Measurements from ENCODE around the gene SPG21. TPM values are rescaled to one million over a fixed set of nuclear protein-coding genes. Genes with fewer than 3 reads are reported as not detected.

SPG21 gene
- total RNA-seq, 4 donors from 2014 or later: 83.5 to 96.7 (median 90.8) TPM

DNA sequence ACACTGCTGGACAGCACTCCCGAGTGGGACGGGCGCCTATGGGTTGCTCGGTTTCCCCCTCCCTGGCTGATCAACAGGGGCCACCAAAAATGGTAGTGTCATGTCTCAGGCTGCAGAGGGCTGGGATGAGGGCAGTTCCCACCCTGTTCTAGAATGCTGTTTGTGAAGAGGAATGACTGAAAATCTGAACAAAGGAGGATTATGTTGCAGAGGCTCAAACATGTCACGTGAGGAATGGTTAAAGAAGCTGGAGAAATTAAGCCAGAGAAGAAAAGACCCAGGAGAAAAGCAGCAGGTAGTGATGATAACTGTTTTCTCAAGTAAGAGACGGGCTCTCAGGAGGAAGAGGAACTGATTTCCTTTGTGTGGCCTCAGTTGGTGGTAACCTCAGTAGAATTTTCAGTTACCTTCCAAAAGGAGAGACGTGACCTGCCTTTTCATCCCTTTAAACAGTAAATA lies 10.4 kb downstream of the SPG21 start:
- DNase-seq (ENCODE audit: extremely low spot score): no peak
- peaks cover 29 to 71% (median 65%) of the 10 kb centered on the region in 4 donors for H3K36me3 ChIP-seq
- no peaks in the 10 kb centered on the region for H3K9me3 ChIP-seq
- TF ChIP-seq POLR2AphosphoS5 (IDR thresholded peaks at IDR 0.05) (no peak), POLR2A (IDR thresholded peaks at IDR 0.05; ENCODE audit: low read depth) (no peak), EP300 (IDR thresholded peaks at IDR 0.05) (no peak)
- TF ChIP-seq, protein P1, sequence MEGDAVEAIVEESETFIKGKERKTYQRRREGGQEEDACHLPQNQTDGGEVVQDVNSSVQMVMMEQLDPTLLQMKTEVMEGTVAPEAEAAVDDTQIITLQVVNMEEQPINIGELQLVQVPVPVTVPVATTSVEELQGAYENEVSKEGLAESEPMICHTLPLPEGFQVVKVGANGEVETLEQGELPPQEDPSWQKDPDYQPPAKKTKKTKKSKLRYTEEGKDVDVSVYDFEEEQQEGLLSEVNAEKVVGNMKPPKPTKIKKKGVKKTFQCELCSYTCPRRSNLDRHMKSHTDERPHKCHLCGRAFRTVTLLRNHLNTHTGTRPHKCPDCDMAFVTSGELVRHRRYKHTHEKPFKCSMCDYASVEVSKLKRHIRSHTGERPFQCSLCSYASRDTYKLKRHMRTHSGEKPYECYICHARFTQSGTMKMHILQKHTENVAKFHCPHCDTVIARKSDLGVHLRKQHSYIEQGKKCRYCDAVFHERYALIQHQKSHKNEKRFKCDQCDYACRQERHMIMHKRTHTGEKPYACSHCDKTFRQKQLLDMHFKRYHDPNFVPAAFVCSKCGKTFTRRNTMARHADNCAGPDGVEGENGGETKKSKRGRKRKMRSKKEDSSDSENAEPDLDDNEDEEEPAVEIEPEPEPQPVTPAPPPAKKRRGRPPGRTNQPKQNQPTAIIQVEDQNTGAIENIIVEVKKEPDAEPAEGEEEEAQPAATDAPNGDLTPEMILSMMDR (IDR thresholded peaks at IDR 0.05): no peak
- peaks cover 4 to 13% (median 7%) of the 10 kb centered on the region in 4 donors for H3K4me1 ChIP-seq
- 81% methylated on average over 7 of the region's 7 CpGs for WGBS
- intact Hi-C loops (cut with DNase I): no loop called here
- H3K4me3 ChIP-seq: no peak overlapping the region
- H3K27me3 ChIP-seq: no peaks in the 10 kb centered on the region
- no peak overlapping the region for H3K27ac ChIP-seq (replicated peaks in 1 of 4)

DNA sequence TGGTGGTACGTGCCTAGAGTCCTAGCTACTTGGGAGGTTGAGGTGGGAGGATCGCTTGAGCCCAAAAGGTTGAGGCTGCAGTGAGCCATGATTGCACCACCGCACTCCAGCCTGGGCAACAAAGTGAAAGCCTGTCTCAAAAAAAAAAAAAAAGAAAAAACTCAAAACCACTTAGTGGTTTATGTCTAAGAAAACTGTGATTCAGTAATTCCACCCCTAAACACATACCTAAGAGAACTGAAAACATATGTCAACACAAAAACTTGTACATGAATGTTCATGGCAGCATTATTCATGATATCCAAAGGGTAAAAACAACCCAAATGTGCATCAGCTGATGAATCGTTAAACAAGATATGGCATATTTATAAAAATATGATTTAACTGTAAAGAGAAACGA lies 14.3 kb downstream of the SPG21 start:
- intact Hi-C loops (cut with DNase I): no loop called here
- Histone ChIP-seq H3K4me1 (no peaks in the 10 kb centered on the region), H3K9me3 (no peaks in the 10 kb centered on the region), H3K4me3 (no peak overlapping the region), H3K27ac (replicated peaks in 1 of 4) (no peak overlapping the region), H3K36me3 (peaks cover 61 to 100% (median 88%) of the 10 kb centered on the region in 4 donors), H3K27me3 (no peaks in the 10 kb centered on the region)
- WGBS: 81% methylated on average over 5 of the region's 5 CpGs
- no peak for TF ChIP-seq EP300 (IDR thresholded peaks at IDR 0.05)
- no peak for DNase-seq (ENCODE audit: extremely low spot score)

DNA sequence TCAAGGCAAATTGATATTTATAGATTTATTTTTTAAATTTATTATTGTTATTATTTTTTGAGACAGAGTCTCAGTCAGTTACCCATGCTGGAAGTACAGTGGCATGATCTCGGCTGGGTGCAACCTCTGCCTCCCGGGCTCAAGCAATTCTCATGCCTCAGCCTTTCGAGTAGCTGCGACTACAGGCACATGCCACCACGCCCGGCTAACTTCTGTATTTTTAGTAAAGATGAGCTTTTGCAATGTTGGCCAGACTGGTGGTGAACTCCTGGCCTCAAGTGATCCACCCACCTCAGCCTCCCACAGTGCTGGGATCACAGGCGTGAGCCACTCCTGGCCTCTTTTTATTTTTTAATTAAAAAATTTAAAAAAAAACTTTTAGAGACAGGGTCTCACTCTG lies 19.0 kb downstream of the SPG21 start:
- no peaks in the 10 kb centered on the region for H3K9me3 ChIP-seq

DNA sequence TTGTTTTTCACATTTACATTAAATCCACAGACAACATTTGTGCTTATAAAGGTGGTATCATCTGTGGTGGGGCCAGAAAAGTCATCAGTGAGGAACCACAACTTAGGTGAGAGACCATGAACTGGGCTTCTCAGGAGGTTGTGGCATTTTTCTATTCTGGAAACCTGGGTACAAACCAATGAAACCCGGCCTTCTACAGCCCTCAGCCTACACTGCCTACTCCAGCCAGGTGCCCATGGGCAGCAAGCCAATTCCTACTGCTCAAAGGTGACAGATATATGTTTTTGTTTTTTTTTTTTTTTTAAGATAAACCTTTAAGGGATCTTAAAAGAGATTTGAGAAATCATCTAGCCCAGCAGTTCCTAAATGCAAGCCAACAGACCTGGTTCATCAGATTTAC lies 20.3 kb downstream of the SPG21 start:
- intact Hi-C loops (cut with DNase I): no loop called here
- DNase-seq (ENCODE audit: extremely low spot score): no peak
- H3K36me3 ChIP-seq: peaks cover 71 to 95% (median 84%) of the 10 kb centered on the region in 4 donors
- H3K27me3 ChIP-seq: no peaks in the 10 kb centered on the region
- WGBS: 86% methylated on average over 1 of the region's 1 CpG
- no peaks in the 10 kb centered on the region for H3K4me1 ChIP-seq
- no peaks in the 10 kb centered on the region for H3K9me3 ChIP-seq
- no peak for TF ChIP-seq EP300 (IDR thresholded peaks at IDR 0.05)
- TF ChIP-seq POLR2AphosphoS5 (IDR thresholded peaks at IDR 0.05): no peak
- TF ChIP-seq POLR2A (IDR thresholded peaks at IDR 0.05; ENCODE audit: low read depth): no peak
- TF ChIP-seq, protein P1 (IDR thresholded peaks at IDR 0.05): no peak
- no peak overlapping the region for H3K4me3 ChIP-seq
- H3K27ac ChIP-seq (replicated peaks in 1 of 4): no peak overlapping the region

More for the DNA sequence above, 19.0 kb downstream of the SPG21 start:
- DNase-seq (ENCODE audit: extremely low spot score): no peak
- Histone ChIP-seq H3K27ac (replicated peaks in 1 of 4) (no peak overlapping the region), H3K27me3 (no peaks in the 10 kb centered on the region), H3K36me3 (peaks cover 66 to 95% (median 82%) of the 10 kb centered on the region in 4 donors), H3K4me3 (no peak overlapping the region), H3K4me1 (no peaks in the 10 kb centered on the region)
- no peak for TF ChIP-seq POLR2A (IDR thresholded peaks at IDR 0.05; ENCODE audit: low read depth)
- TF ChIP-seq, protein P1 (IDR thresholded peaks at IDR 0.05): no peak
- no peak for TF ChIP-seq EP300 (IDR thresholded peaks at IDR 0.05)
- TF ChIP-seq POLR2AphosphoS5 (IDR thresholded peaks at IDR 0.05): no peak
- intact Hi-C loops (cut with DNase I): no loop called here
- WGBS: 84% methylated on average over 7 of the region's 7 CpGs

DNA sequence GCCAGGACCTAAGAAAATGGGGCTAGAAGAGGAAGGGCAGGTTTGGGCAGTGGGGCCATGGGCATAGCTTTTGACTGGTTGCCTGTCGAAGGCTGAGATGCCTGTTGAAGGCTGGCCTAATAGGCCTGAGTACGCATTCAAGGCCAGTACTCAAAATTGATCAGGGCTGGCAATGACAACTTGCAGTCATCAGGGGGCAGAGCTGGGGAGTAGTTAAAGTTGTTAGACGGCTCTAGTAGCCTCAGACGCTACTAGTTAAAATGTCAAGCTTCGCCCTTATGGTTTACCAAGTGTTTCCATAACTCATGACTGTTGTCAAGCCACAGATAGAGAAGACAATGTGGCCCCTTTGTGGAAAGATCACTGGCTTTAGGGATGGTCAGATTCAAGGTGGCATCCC lies 28.7 kb downstream of the SPG21 start:
- Histone ChIP-seq H3K27me3 (no peaks in the 10 kb centered on the region), H3K36me3 (peaks cover 65 to 99% (median 89%) of the 10 kb centered on the region in 4 donors), H3K4me1 (no peaks in the 10 kb centered on the region), H3K4me3 (no peak overlapping the region), H3K27ac (replicated peaks in 1 of 4) (no peak overlapping the region), H3K9me3 (no peaks in the 10 kb centered on the region)
- intact Hi-C loops (cut with DNase I): no loop called here
- TF ChIP-seq POLR2A (IDR thresholded peaks at IDR 0.05; ENCODE audit: low read depth): no peak
- TF ChIP-seq POLR2AphosphoS5 (IDR thresholded peaks at IDR 0.05): no peak
- no peak for TF ChIP-seq EP300 (IDR thresholded peaks at IDR 0.05)
- TF ChIP-seq, protein P1 (IDR thresholded peaks at IDR 0.05): no peak
- no peak for DNase-seq (ENCODE audit: extremely low spot score)
- 96% methylated on average over 5 of the region's 5 CpGs for WGBS
